Right lobe of liver (tissue), 6 donors: ENCODE data around the gene DYNLL1. TPM values are rescaled to one million over a fixed set of nuclear protein-coding genes. Genes with fewer than 3 reads are reported as not detected.

Experiments
- ATAC-seq, 4 donors: fragments of 200-7000 bp; cut with Tn5 transposase; one replicate each; pipeline ENCODE4 v1.9.1; 2020; ENCODE audit warnings: mild to moderate bottlenecking in 4 of 4, moderate library complexity in 4 of 4
- DNase-seq, 3 donors: peaks; one replicate each; pipeline ENCODE4 v3.0.0-alpha.2; 2020
- H3K27ac ChIP-seq, 3 donors: fragments of 200-600 bp; one replicate each; pipeline ENCODE4 v1.8.0; 2022
- H3K27me3 ChIP-seq, 2 donors: fragments of 200-600 bp; one replicate each; pipeline ENCODE4 v1.8.0; 2022
- H3K36me3 ChIP-seq, 4 donors: fragments of 200-600 bp; sonication (generic) in 1 of 4; one replicate each; pipeline versions ENCODE4 v1.5.1 to v1.8.0; 2017 to 2022; ENCODE audit warnings: control low read depth in 1 of 4
- H3K4me1 ChIP-seq, 4 donors: fragments of 200-600 bp; sonication (generic) in 1 of 4; one replicate each; pipeline versions ENCODE4 v1.5.1 to v1.8.0; 2017 to 2022; ENCODE audit warnings: control low read depth in 1 of 4
- H3K4me3 ChIP-seq, 3 donors: fragments of 200-600 bp; one replicate each; pipeline ENCODE4 v1.8.0; 2022
- H3K9me3 ChIP-seq, 4 donors: fragments of 200-600 bp; sonication (generic) in 1 of 4; one replicate each; pipeline versions ENCODE4 v1.5.1 to v1.8.0; 2017 to 2022; ENCODE audit warnings: control low read depth in 1 of 4
- POLR2A ChIP-seq: fragments of 450-650 bp; IDR thresholded peaks from one replicate; pipeline ENCODE4 v1.6.1; 2017; ENCODE audit warnings: antibody characterized with exemption, mild to moderate bottlenecking
- WGBS: methylation state at CpG from one replicate; pipeline ENCODE4 v1.1.6; 2018; ENCODE audit warnings: low coverage, low lambda C conversion rate; ENCODE audit not compliant: insufficient coverage; ENCODE audit errors: missing lambda C conversion rate; 5-methylcytosine and 5-hydroxymethylcytosine counted together
- intact Hi-C, 2 donors: fragments of 100-400 bp; cut with DNase I; formaldehyde crosslinking; loops; one replicate each; pipeline versions ENCODE4 v1.11.2 to v1.14.1; 2022
- total RNA-seq, 6 experiments: library from RNA; depleted of rRNA in 2 of 6; stranded (reverse); fragments of >200 nt in 2 of 6; fragmentation: NEBNext Ultra II Directional in 3 of 6; extraction: Animal tissue kit (Norgen Biotek cat#: 25700) in 3 of 6; gene quantifications; one replicate each; pipeline versions ENCODE4 v1.1.0 to v1.2.4, GENCODE V29; 2016 to 2023
- TF ChIP-seq, protein P1 (sequence below), 4 donors: fragments of 200-600 bp in 3 of 4; fragments of 450-650 bp in 1 of 4; IDR thresholded peaks; one replicate each; pipeline versions ENCODE4 v1.5.1 to v1.8.0; 2016 to 2022; ENCODE audit warnings: antibody characterized with exemption in 4 of 4, mild to moderate bottlenecking in 2 of 4
- donor health status: DM: no; HTN: yes; CAD: no.
- donor health status: DM: no; HTN: no; CAD: no.
- donor health status: DM: no; HTN: no; CAD: no.
- donor health status: DM: no; HTN: yes; CAD: no.
- donor health status: DM: no; HTN: yes; CAD: no.

The DYNLL1 gene
- total RNA-seq, 6 experiments from 2014 or later = 85.0 to 189 (median 164) TPM

DNA sequence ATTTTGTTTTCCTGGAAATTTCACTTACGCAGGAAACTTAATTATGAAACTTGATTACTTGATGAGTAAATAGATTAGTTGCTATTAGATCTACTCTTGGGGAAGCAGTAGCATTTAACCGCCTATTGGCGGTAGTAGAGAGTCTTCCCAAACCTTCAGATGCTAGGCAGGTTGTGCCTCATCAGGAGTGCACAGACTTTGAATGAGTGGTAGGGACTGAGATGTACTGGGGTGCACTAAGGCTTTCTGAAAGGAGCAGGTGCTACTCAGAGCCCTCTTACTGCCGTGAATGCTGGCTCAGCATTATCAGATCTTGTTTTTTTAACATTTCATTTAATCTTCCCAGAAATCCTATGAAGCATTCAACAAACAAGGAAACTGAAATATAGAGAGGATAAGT is 41.9 kb upstream of the DYNLL1 start:
- Histone ChIP-seq H3K27ac (no peak overlapping the region), H3K27me3 (no peaks in the 10 kb centered on the region), H3K4me3 (no peak overlapping the region), H3K9me3 (no peaks in the 10 kb centered on the region), H3K36me3 (peaks cover 0 to 46% (median 12%) of the 10 kb centered on the region in 4 donors), H3K4me1 (peaks cover 0 to 22% (median 6%) of the 10 kb centered on the region in 4 donors)
- TF ChIP-seq POLR2A = no peak
- TF ChIP-seq, protein P1, sequence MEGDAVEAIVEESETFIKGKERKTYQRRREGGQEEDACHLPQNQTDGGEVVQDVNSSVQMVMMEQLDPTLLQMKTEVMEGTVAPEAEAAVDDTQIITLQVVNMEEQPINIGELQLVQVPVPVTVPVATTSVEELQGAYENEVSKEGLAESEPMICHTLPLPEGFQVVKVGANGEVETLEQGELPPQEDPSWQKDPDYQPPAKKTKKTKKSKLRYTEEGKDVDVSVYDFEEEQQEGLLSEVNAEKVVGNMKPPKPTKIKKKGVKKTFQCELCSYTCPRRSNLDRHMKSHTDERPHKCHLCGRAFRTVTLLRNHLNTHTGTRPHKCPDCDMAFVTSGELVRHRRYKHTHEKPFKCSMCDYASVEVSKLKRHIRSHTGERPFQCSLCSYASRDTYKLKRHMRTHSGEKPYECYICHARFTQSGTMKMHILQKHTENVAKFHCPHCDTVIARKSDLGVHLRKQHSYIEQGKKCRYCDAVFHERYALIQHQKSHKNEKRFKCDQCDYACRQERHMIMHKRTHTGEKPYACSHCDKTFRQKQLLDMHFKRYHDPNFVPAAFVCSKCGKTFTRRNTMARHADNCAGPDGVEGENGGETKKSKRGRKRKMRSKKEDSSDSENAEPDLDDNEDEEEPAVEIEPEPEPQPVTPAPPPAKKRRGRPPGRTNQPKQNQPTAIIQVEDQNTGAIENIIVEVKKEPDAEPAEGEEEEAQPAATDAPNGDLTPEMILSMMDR (IDR thresholded peaks at IDR 0.05) = peak; percentile 28 to 54 (median 48)
- ATAC-seq (peak; percentile 52 to 60 (median 54)), DNase-seq (peak in 1 of 3 donors; percentile 3)
- 67% methylated on average over 3 of the region's 4 CpGs for WGBS
- intact Hi-C loops = loop anchor here in 1 of 2 donors (10.0 kb wide), 1 partner anchor 111 kb away; no protein-coding TSS in a partner anchor

GRCh38 chr12:120455302-120455701 is 40.6 kb upstream of the DYNLL1 start:
- intact Hi-C loops = loop anchor here in 1 of 2 donors (10.0 kb wide), 1 partner anchor 109 kb away; no protein-coding TSS in a partner anchor
- TF ChIP-seq POLR2A = no peak
- TF ChIP-seq, protein P1 (IDR thresholded peaks at IDR 0.05) = no peak
- Histone ChIP-seq H3K27ac (no peak overlapping the region), H3K9me3 (no peaks in the 10 kb centered on the region), H3K36me3 (peaks cover 0 to 57% (median 18%) of the 10 kb centered on the region in 4 donors), H3K4me3 (no peak overlapping the region), H3K4me1 (peaks cover 0 to 22% (median 6%) of the 10 kb centered on the region in 4 donors), H3K27me3 (no peaks in the 10 kb centered on the region)
- no peak for ATAC-seq
- 91% methylated on average over 7 of the region's 7 CpGs for WGBS
- DNase-seq = no peak

DNA sequence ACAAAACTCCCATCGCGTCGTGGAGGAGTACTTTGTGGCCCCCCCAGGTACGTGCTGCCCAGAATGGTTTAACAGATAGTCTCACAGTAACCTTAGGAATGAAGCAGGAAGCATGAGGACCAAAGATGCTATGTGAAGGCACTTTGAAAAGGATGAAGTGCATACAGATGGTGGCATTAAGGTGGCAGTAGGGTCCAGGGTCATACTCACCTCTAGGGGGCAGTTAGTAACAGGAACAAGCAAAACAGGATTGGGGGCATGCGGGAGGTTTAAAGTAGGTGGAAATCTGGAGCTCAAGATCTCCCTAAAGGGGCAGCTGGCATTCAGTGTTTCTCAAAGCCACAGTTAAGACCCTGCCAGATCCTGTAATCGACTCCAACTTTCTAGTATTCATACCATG is 38.8 kb upstream of the DYNLL1 start:
- ATAC-seq = no peak
- H3K9me3 ChIP-seq = no peaks in the 10 kb centered on the region
- WGBS = 89% methylated on average over 4 of the region's 6 CpGs
- H3K27me3 ChIP-seq = no peaks in the 10 kb centered on the region
- intact Hi-C loops = loop anchor here in 1 of 2 donors (10.0 kb wide), 1 partner anchor 108 kb away; no protein-coding TSS in a partner anchor
- DNase-seq = no peak
- H3K4me3 ChIP-seq = no peak overlapping the region
- TF ChIP-seq, protein P1 (IDR thresholded peaks at IDR 0.05) = peak in 1 of 4 donors; percentile 14
- no peak for TF ChIP-seq POLR2A
- peaks cover 0 to 19% (median 3%) of the 10 kb centered on the region in 4 donors for H3K4me1 ChIP-seq
- H3K27ac ChIP-seq = no peak overlapping the region
- H3K36me3 ChIP-seq = peaks cover 2 to 71% (median 25%) of the 10 kb centered on the region in 4 donors

- TF ChIP-seq, protein P1 (IDR thresholded peaks at IDR 0.05) = no peak
- TF ChIP-seq POLR2A = no peak
- no peaks in the 10 kb centered on the region for H3K9me3 ChIP-seq
- H3K36me3 ChIP-seq = peaks cover 14 to 95% (median 45%) of the 10 kb centered on the region in 4 donors
- no peak for DNase-seq
- H3K27me3 ChIP-seq = no peaks in the 10 kb centered on the region
- H3K4me3 ChIP-seq = no peak overlapping the region
- WGBS = 89% methylated on average over 3 of the region's 3 CpGs
- no peak for ATAC-seq
- no peaks in the 10 kb centered on the region for H3K4me1 ChIP-seq
- H3K27ac ChIP-seq = no peak overlapping the region
- intact Hi-C loops = no loop called here
Observed at GRCh38 chr12:120460157-120460556, 35.8 kb upstream of the DYNLL1 start.
